Measurements from ENCODE around the gene EFNA5.

EFNA5 gene

DNA sequence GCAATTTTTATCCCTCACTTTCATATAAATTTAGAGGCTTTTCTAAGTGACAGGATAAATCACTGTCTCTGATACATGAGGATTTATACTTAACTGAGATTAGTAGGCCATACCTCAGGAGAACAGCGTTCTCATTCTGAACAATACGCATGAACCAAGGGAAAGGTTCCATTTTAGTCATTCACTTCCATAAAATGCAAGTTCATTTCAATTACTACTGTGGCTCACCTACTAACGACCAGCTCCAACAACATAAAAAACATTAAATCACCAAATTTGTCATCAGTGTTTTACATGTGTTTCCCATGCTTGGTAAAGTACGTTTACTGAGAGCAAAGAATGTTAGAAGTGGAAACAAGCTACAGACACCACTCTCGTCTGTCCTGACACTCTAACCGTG lies 67.4 kb downstream of the EFNA5 start:
- DNase-seq (ENCODE audit: low spot score) = no peak

DNA sequence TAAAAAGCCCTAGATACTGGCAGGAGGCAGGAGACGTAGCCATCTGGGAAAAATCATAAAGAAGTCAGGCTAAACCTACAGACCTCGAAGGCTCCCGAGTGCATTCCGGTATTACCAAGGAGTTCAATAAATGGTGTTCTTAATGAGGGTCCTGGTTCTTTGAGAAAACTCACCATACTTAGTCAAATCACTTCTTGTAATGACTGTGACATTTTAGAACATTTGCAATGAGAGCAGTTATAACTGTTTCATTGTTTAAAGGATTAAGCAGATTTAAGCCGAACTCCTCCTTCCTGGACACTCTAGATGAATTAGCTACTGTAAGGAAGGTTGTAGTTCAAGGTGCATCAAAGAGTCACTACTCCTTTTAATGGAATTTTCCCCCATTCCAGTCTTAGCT lies 67.8 kb downstream of the EFNA5 start:
- no peak for DNase-seq (ENCODE audit: low spot score)

DNA sequence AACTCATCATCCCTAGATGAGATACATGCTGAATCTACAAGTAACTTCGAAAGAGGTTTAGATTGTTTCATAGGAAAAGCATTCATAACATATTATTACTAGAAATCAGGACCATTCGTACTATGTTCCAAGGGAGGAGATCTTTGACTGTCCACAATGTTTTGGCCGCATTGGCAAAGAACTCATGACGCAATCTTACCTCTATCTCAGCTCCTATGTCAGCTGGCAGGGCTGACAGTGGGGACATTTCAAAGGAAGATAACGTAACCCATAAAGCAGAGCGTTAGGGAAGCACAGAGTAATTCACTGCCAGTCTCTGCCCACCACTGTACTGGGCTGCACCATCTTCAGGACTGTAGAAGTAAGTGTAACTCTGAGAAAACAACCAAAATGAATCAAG lies 69.7 kb downstream of the EFNA5 start:
- no peak for DNase-seq (ENCODE audit: low spot score)

DNA sequence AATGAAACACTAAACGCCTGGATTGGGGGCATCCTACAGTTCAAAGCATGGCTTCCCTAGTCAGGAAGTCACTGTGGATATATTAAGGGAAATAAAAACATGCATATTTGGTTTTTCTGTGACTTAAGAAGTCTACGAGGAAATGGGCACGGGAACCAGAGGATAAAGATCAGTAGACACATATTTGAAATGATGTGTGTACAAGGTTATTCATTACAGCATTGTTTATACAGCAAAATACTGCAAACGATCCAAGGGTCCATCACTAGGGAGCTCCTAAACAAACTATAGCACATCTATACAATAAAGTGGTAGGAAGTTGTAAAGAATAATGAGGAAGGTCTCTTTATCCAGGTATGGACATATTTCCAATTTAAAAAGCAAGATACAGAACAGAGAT lies 71.8 kb downstream of the EFNA5 start:
- no peak for DNase-seq (ENCODE audit: low spot score)

DNA sequence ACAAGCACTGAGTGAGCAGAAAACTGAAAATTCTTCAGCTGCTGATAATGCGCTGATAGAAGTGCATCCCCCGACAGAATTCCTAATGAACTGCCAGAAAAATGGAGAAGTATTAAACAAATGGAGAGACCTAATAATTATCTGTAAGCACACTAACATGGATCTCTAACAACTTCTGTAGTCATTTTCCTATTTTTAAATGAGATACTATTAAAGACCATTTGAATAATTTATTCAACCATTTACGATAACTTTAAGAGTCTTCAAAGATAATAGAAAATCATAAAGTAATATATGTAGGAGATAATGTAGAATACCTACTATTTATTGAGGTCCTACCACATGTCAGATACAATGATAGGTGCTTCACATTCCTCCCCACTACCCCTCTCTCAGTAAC lies 72.9 kb downstream of the EFNA5 start:
- no peak for DNase-seq (ENCODE audit: low spot score)

DNA sequence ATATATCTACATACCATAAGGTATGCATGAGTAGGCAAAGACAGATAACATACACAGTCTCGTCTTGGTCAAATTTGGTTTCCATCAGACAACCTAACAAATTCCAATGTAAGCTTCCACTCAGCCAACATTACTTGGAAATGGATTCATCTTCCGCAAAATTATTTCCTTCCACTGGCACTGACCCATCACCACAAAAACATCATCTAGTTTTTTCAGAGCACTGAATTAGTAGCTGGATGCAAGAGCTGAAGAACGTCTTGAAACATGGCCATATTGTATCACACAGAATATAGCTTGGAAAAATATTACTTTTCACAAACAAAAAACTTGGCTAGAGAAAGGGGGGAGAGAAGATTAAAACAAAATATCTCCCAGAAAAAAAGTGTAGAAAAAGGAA lies 73.5 kb downstream of the EFNA5 start:
- no peak for DNase-seq (ENCODE audit: low spot score)

DNA sequence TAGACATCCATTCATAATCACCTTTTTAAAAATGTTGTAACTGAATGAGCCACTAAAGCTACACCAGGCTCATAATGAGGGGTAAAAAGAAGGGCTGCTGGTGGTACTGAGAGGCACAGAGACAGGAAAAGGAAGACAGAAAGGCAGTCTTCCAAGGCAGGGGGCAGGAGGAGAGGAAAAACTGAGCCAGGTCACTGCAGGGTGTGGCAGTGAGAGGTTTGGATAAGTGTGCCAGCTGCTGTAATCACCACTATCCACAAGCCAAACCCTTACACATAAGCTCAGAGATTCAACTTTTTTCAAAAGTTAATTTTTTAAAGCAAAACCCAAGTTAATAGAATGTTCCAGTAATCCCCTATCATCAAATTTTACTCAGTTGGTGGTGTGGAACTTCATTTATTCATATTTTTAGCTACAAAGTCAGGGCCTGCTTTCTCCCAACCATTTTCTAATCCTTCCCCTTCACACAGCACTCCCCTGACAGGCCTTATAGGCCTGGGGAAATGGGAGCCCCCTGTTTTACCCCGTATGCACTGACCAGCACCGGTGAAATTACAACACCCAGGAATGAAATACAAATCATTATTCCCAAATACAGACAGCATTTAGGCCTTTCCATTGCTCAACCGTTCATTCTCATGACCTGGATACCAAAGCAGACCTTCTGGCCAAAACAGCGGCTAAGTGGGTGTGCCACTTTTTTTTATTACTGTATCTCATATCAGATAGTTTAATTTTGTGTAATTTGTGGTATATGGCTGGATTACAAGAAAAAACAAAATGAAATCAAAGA lies 76.3 kb downstream of the EFNA5 start:
- no peak for DNase-seq (ENCODE audit: low spot score)

DNA sequence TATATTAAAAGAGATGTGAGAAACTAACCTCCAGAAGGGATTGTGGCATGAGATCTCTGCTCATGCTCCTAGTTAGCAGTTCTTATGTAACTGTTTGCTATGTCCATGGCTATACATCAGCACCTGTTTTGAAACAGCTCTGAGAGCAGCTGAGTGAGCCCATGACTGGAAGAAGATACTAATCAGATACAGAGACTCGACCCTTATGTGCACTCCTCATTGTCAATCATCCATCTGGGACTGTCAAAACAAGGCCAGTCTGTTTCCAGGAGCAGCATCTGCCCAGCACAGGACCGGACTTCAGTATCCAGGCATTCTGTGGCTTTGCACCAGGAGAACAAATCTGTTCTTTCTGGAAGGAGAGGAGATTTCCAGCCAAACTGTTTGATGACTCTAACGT lies 77.7 kb downstream of the EFNA5 start:
- no peak for DNase-seq (ENCODE audit: low spot score)

DNA sequence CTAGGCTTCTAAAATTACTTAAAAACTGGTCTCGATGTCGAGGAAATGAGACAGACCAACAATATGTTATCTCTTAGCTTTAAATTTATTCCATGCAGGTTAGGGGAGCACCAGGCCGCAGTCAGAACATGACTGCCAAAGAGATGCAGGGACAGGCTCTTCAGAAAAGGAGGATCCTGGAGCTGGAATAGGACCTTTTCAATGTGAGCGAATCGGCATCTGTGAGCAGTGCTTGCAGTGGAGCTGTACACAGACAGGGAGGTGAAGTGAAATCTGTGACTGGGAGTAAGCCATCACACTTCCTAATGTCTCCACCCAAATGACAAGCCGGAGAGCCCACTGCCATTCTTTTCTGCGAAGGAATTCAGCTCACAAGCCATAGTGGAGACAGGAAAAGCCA lies 78.2 kb downstream of the EFNA5 start:
- DNase-seq (ENCODE audit: low spot score) = no peak

DNA sequence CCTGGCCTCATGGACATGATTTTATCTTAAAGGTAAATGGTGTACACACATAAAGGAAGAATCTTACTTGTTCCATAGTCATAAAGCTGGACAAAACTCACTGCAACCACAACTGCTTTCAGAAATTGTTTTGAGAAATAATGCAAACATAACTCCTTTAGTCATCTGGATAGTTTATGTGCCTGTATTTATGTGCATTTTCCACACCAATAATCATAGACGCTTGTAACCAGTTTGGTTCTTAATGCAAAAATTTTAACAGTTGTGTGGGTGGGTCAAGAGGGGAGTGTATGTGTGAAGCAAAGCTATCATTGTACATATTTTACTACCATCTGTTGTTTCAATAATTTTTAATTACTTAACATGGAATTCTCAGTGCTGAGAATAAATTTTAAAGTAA lies 80.1 kb downstream of the EFNA5 start:
- no peak for DNase-seq (ENCODE audit: low spot score)

DNA sequence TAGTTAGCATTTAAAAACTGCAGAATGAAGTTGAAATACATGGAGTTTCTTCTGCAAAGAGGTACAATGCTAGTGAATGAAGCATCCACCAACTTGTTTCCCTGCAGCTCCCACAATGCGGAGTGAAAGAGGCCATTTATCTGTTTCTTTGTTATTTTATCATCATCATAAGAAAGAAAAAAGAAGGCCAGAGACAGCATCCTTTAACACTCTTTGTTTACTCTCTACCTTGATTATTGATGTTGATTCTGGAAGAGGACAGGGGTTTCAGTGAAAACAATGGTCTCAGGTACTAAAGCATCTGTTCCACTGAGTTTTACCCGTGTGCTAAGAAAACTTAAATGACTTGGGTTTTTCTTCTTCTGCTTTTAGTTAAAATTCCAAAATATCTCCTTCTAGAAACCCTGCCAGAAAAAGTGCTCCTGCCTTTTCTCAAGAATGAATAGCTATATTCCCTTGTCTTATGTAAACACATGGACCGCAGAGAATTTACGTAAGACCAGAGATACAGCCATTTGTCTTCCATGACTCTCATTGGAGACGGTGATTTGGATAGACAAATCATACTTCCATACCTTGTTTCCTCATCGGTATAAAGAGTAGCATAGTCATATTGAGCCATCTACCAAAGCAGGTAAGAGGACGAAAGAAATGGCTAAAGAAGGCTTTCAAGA lies 81.1 kb downstream of the EFNA5 start:
- DNase-seq (ENCODE audit: low spot score) = no peak

DNA sequence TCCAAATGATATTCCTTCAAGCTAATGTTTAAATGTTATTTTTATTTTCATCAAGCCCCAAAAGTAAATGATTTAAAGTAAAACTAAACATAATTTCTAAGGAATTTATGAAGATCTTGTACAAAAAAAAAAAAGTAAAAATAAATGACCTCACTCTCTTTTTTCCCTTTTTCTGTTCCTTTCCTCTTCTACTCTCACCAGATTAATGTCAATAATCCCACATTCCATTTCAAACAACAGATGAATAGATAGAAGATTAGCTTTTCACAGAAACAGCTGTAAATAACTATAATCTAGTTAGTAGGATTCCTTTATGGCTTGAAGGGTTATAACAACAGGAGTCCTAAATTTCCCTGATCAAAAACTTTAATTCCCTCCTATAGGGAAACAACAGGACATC lies 88.1 kb downstream of the EFNA5 start:
- DNase-seq (ENCODE audit: low spot score) = no peak

DNA sequence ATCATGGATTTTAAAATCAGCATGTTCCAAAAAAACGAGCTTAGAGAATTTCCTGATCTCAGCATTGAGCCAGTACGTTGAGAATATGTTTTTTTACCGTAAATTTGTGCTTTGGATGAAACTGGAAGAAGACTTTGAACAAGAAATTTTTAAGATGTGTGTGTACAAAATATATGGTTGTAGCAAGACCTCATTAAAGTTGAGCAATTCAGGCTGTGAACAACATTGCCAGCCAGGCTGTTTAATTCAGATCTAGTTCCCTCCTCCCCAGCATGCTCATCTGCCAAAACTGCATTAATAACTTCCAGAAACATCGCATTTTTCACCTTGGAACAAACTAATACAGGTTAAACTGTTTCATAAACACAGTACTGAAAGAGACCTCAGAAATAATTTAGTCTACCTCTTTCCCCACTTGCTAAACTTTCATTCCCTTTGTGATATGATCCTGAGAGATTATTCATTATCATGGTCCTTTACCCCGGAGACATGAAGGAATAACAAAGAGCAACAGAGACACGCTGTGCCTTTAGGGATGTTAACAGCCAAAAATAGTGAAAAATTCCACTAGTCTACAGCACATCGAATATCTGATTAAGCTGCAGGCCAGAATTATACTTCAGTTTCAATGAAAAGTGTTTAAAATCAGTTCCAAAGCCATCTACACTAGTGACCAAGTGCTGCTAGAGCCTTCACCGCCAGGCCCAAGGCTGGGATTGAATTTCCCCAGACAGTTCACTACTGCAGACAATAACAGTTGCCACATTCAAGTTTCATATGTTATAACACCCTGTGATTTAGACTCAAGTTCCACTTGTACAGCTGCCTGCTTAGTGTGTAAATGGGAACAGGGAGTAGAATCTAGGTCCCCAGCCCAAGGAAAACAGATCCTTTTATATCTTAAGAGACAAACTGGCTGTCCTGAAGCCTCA lies 89.6 kb downstream of the EFNA5 start:
- DNase-seq (ENCODE audit: low spot score) = no peak

DNA sequence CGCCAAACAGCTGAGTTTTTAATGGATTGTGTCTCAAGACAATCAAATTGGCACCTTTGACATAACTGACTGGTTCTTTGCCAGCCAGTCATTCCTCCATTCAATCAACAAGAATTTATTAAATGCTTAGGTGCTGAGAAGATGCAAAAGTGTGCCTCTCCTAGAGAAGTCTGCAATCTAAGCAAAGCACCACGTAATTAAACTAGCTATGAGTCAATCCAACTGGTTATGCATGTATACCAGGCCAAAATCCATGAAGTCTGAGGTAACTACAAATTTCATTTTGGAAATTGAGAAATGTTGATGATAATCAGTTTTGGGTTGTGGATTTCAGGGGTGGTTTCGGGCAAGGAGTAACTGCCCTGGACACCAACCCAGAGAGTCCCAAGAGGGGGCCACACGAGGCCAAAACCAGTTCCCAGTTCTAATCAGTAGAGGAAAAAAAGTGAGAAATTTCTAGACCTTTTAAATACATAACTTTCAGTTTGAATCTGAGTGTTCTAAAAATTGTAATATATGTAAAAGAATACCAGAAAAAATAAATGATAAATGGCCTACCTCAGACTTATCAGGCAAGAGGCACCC lies 92.6 kb downstream of the EFNA5 start:
- DNase-seq (ENCODE audit: low spot score) = no peak

DNA sequence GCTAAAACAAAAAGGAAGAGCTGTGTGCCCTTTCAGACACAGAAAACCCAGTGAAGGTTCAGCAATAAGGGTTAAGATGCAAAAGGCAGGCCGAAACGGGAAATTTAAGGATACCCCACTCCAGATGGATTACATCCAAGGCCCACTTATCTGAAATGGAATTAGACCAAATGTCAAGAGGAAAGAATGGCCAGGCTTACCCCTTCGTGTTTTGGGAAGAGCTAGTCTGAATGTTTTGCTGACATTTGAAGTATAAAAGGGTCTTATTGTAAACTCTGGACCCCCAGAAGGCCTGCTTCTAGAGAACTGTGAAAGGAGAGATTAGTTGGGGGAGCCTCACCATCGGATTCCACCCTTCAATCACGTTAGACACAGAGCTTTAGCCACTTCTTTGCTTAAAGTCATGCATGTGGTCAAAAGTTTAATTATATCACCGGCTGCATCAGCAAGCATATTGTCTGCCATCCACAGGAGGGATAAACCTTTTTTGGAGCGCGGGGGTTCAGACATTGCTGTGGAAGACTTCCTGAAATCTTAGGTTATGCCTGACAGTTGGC lies 93.3 kb downstream of the EFNA5 start:
- no peak for DNase-seq (ENCODE audit: low spot score)

DNA sequence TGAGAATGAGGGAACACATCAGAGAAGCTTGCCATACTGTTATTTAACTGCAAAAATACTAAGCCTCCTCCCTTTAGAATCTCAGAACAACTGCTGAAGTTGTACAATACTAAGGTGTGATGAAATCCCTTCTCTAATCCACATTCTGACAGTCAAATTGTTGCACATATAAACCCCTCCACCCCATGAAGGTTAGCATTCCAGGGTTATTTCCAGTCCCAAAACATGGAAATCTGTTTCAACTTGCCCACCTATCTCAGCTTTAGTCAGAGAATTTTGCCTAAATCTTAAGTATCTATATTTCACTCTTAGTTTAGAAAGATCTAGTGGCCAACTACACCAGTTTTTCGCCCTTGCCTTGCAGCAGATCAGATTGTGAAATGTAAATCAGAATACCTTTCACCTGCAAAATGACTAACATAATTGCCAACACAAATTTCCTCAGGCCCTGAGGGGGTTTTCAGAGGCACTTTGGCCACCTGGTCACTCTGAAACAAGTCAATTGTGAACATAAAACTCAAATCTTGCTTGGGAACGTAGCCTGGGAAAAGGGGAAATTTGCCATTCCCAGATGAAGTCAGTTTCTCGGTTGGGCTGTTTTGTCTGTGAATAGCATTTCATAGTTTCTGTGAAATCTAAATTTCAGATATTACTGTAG lies 93.9 kb downstream of the EFNA5 start:
- DNase-seq (ENCODE audit: low spot score) = no peak

DNA sequence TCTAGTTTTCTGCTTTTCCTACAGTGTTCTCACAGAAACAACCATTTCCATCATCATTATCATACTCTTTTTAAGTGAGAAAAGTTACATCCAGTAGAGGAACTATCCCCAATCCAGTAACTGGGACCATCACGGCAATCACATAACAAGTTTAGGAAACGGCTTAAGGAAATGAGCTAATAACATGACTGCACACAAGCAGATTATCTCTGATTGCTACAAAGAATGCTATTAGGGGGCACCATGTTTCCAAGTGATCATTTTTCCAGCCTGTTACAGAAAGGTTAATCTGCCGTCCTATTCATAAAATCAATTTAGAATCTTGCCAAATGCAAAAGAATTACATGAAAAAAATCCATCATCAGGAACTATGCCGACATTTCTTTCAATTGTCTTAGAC lies 94.6 kb downstream of the EFNA5 start:
- no peak for DNase-seq (ENCODE audit: low spot score)

DNA sequence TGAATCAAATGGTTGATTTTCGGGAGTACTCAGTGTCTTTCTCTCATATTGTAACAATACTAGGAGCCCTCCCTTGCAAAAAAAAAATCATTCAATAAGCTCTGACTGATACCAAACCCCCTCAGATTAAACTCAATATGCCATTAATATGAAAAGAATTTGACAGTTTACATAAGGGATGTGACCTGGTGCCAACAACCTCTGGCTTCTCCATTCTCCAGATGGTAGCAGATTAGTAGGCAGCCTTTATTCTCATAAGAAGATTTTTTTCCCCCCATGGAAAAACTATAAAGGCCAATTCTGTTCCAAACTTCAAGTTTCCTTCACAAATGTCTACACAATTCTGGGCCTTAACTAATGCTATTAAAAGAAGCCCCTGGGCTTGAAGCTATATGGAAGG lies 96.5 kb downstream of the EFNA5 start:
- no peak for DNase-seq (ENCODE audit: low spot score)

DNA sequence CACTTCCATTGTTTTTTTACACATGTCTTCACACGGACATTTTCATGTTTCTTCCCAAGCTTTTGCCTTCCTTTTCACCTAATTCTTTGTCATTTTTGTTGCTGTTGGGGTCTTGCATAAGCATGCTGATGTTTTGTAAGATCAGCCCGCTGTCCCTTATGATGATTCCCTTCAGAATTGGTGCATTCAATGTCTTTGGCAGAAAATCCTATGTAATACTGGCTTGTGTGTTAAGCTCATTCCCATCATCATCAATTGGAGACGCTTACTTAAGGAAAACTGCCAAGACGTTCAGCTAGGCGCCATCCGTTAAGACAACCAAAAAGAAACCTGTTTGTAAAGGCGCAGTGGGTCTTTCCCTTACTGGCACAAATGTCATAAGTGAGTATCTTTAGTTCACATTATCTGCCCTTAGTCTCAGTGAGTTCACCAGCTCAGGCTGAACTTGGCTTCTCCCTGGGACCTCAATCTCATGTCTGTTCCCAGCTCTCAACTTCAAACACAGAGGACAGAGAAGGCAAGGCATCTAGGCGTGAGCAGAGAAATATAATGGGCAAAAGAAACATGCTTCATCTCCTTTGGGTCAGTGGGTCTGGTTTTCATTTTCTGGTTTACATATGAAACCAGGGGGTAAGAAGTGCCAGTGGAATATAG lies 97.9 kb downstream of the EFNA5 start:
- no peak for DNase-seq (ENCODE audit: low spot score)

DNA sequence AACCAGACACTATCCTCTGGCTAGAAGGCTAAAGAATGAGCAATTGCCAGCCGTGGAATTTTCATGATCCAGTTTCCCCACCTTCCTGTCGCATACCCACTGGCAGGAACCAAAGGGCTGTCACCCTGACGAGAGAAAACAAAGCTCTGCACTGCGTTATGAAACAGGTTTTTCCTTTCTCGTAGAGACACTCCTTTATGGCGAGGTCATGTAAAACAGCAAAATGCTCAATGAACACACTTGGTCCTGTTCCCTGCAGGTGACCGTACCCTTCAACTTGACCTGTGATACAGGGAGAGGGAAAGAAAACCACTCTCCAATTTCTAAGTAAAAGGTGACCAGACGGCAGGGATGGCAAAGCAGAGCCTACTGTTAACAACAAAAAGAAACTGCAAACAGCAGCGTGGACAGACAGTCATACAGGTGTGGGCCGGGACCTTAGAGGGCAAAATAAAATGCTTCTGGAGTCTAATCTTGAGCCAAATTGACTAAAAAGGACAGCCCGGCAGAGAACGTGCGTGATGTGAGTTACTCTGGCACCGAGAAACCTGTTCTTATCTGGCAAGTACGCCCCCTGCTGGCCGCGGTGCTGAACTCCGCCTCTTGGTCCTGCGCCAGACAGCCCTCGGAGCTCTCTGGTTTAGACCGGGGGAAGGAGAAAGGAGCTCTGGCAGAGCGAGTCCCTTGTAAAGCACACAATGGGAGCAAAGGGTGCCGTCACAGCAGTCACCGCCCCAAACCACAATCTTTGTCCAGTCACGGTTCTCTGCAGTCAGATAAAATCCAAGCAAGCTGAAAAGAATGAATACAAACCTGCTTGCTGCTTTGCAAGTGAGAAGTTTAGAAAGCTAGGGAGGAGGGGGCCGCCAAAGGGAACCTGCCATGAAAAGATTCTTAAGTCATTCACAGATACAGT lies 98.9 kb downstream of the EFNA5 start:
- peak; percentile 70 for DNase-seq (ENCODE audit: low spot score)
